ENCODE data around the gene HAUS5.

GRCh38 chr19:35590875-35591274, 21.7 kb upstream of the HAUS5 start:
- TF ChIP-seq POLR2A (IDR thresholded peaks at IDR 0.05) (no peak), CTCF (IDR thresholded peaks at IDR 0.05) (no peak)

Data from thyroid gland (tissue), 4 donors.